GM23338 (cell line): Measurements from ENCODE around the gene TRIM27. TPM values are rescaled to one million over a fixed set of nuclear protein-coding genes. Genes with fewer than 3 reads are reported as not detected.

Source experiments
- ATAC-seq: fragments of 200-7000 bp; cut with Tn5 transposase; 3 replicates; pipeline ENCODE4 v1.9.1; 2020
- DNase-seq: peaks from one replicate; pipeline ENCODE4 v3.0.0-alpha.2; 2015; ENCODE audit warnings: low spot score
- H2AFZ ChIP-seq: fragments of 200-600 bp; sonication (generic); 2 replicates; pipeline ENCODE4 v1.8.0; 2016; ENCODE audit warnings: antibody characterized with exemption, mild to moderate bottlenecking, moderate library complexity
- H3F3A ChIP-seq: fragments of 200-600 bp; sonication (generic); replicated peaks from 2 replicates; pipeline ENCODE4 v1.8.0; 2017; ENCODE audit warnings: antibody characterized with exemption, mixed run types, low read depth
- H3K27ac ChIP-seq: fragments of 200-600 bp; sonication (generic); 2 replicates; pipeline ENCODE4 v1.6.1; 2016; ENCODE audit warnings: low read depth
- H3K27me3 ChIP-seq: fragments of 200-600 bp; sonication (generic); 2 replicates; pipeline ENCODE4 v1.8.0; 2016; ENCODE audit warnings: mild to moderate bottlenecking, mixed run types, moderate library complexity; ENCODE audit not compliant: insufficient read depth
- H3K36me3 ChIP-seq: fragments of 200-600 bp; sonication (generic); 2 replicates; pipeline ENCODE4 v1.8.0; 2016; ENCODE audit warnings: mild to moderate bottlenecking; ENCODE audit not compliant: insufficient read depth
- H3K4me1 ChIP-seq: fragments of 200-600 bp; sonication (generic); 2 replicates; pipeline ENCODE4 v1.8.0; 2016; ENCODE audit warnings: mild to moderate bottlenecking, moderate library complexity; ENCODE audit not compliant: insufficient read depth
- H3K4me2 ChIP-seq: fragments of 200-600 bp; sonication (generic); 2 replicates; pipeline ENCODE4 v1.7.1; 2017; ENCODE audit warnings: mixed run types
- H3K4me3 ChIP-seq: fragments of 200-600 bp; sonication (generic); 2 replicates; pipeline ENCODE4 v1.6.1; 2016; ENCODE audit warnings: mixed run types
- H3K79me2 ChIP-seq: fragments of 200-600 bp; sonication (generic); replicated peaks from 2 replicates; pipeline ENCODE4 v1.8.0; 2017; ENCODE audit warnings: mild to moderate bottlenecking; ENCODE audit not compliant: insufficient read depth
- H3K9me2 ChIP-seq: fragments of 200-600 bp; sonication (generic); 2 replicates; pipeline ENCODE4 v1.8.0; 2017; ENCODE audit not compliant: insufficient read depth
- H4K20me1 ChIP-seq: fragments of 200-600 bp; sonication (generic); replicated peaks from 2 replicates; pipeline ENCODE4 v1.8.0; 2017; ENCODE audit warnings: mild to moderate bottlenecking; ENCODE audit not compliant: insufficient read depth
- H3K27ac Mint-ChIP-seq: 2 replicates; pipeline ENCODE4 v1.8.0; 2020; ENCODE audit warnings: inconsistent platforms, mild to moderate bottlenecking, moderate library complexity, mixed read lengths
- H3K27me3 Mint-ChIP-seq: 3 replicates; pipeline ENCODE4 v1.8.0; 2022; ENCODE audit warnings: low read depth, mild to moderate bottlenecking, moderate library complexity, mixed read lengths, inconsistent platforms; ENCODE audit not compliant: insufficient read depth, poor library complexity
- H3K36me3 Mint-ChIP-seq: 3 replicates; pipeline ENCODE4 v1.8.0; 2021; ENCODE audit warnings: low read depth, mild to moderate bottlenecking, inconsistent platforms, moderate library complexity, mixed read lengths
- H3K4me1 Mint-ChIP-seq: 3 replicates; pipeline ENCODE4 v1.8.0; 2020; ENCODE audit warnings: mild to moderate bottlenecking, inconsistent platforms, mixed read lengths
- H3K4me3 Mint-ChIP-seq: 3 replicates; pipeline ENCODE4 v1.8.0; 2021; ENCODE audit warnings: moderate library complexity, mild to moderate bottlenecking, inconsistent platforms, mixed read lengths
- H3K9me3 Mint-ChIP-seq: 3 replicates; pipeline ENCODE4 v1.8.0; 2020; ENCODE audit warnings: moderate library complexity, mild to moderate bottlenecking, inconsistent platforms, mixed read lengths
- CREB1 ChIP-seq: fragments of 250-450 bp; sonication (Bioruptor Pico); IDR thresholded peaks from 2 replicates; pipeline ENCODE4 v1.5.0; 2020; ENCODE audit warnings: low read depth, mild to moderate bottlenecking, moderate library complexity
- EZH2 ChIP-seq: fragments of 200-600 bp; sonication (generic); IDR thresholded peaks from one replicate; pipeline ENCODE4 v1.8.0; 2017; ENCODE audit warnings: antibody characterized with exemption, mild to moderate bottlenecking, low read depth; ENCODE audit not compliant: unreplicated experiment
- EZH2phosphoT487 ChIP-seq: fragments of 200-600 bp; sonication (generic); IDR thresholded peaks from one replicate; pipeline ENCODE4 v1.8.1; 2018; ENCODE audit warnings: antibody characterized with exemption; ENCODE audit not compliant: unreplicated experiment
- JUNB ChIP-seq: IDR thresholded peaks from one replicate; pipeline ENCODE4 v1.6.1; 2016; ENCODE audit warnings: antibody characterized with exemption; ENCODE audit not compliant: unreplicated experiment
- NANOG ChIP-seq: IDR thresholded peaks from 2 replicates; pipeline ENCODE4 v1.6.1; 2016; ENCODE audit warnings: antibody characterized with exemption, borderline replicate concordance
- POLR2AphosphoS5 ChIP-seq: IDR thresholded peaks from 2 replicates; pipeline ENCODE4 v1.6.1; 2016; ENCODE audit warnings: antibody characterized with exemption, low read depth
- ZNF114 ChIP-seq: fragments of 250-450 bp; sonication (Bioruptor Pico); IDR thresholded peaks from 2 replicates; pipeline ENCODE4 v1.5.0; 2020; ENCODE audit warnings: mild to moderate bottlenecking, moderate library complexity
- polyA plus RNA-seq: library from polyadenylated mRNA; unstranded; fragments of >200 nt; fragmentation: Nextera tagmentation; extraction: Ambion mirVana; gene quantifications from 2 replicates; pipeline ENCODE4 v1.2.1, GENCODE V29; 2016
- total RNA-seq: library from RNA; depleted of rRNA; stranded (reverse); fragments of >200 nt; shearing (Covaris generic); gene quantifications from 2 replicates; pipeline ENCODE4 v1.2.3, GENCODE V29; 2014
- TF ChIP-seq, protein P1 (sequence below): IDR thresholded peaks from 2 replicates; pipeline ENCODE4 v1.6.1; 2016; ENCODE audit warnings: antibody characterized with exemption
- TF ChIP-seq, protein P2 (sequence below), 2 experiments: fragments of 200-600 bp in 1 of 2; sonication (generic) in 1 of 2; conservative IDR thresholded peaks; 2 replicates each; pipeline versions ENCODE4 v1.5.1 to v1.6.1; 2016 to 2017; ENCODE audit warnings: antibody characterized with exemption in 2 of 2, low read depth in 2 of 2, mild to moderate bottlenecking in 2 of 2, moderate library complexity in 1 of 2
- TF ChIP-seq, protein P3 (sequence below): fragments of 250-450 bp; sonication (Bioruptor Pico); IDR thresholded peaks from 2 replicates; pipeline ENCODE4 v1.5.0; 2020; ENCODE audit warnings: mild to moderate bottlenecking, moderate library complexity

The TRIM27 gene
- total and polyA plus RNA-seq, 2 experiments from 2014 or later, result 43.1 to 127 TPM

DNA sequence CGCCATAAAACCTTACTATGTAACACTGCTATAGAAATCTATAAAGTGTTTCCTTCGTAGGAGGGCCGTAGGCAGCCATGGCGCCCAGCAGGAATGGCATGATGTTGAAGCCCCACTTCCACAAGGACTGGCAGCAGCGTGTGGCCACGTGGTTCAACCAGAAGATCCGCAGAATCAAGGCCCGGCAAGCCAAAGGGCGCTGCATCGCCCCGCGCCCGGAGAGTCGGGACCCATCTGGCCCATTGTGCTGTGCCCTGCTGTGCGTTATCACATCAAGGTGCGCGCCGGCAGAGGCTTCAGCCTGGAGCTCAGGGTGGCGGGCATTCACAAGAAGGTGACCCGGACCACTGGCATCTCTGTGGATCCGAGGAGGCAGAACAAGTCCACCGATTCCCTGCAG lies 62.4 kb downstream of the TRIM27 start:
- TF ChIP-seq NANOG (no peak), ZNF114 (no peak), JUNB (no peak), POLR2AphosphoS5 (no peak), CREB1 (CRISPR knock-in tag) (no peak), EZH2phosphoT487 (no peak), EZH2 (no peak)
- TF ChIP-seq, protein P1, sequence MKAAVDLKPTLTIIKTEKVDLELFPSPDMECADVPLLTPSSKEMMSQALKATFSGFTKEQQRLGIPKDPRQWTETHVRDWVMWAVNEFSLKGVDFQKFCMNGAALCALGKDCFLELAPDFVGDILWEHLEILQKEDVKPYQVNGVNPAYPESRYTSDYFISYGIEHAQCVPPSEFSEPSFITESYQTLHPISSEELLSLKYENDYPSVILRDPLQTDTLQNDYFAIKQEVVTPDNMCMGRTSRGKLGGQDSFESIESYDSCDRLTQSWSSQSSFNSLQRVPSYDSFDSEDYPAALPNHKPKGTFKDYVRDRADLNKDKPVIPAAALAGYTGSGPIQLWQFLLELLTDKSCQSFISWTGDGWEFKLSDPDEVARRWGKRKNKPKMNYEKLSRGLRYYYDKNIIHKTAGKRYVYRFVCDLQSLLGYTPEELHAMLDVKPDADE, result no peak
- TF ChIP-seq, protein P2, sequence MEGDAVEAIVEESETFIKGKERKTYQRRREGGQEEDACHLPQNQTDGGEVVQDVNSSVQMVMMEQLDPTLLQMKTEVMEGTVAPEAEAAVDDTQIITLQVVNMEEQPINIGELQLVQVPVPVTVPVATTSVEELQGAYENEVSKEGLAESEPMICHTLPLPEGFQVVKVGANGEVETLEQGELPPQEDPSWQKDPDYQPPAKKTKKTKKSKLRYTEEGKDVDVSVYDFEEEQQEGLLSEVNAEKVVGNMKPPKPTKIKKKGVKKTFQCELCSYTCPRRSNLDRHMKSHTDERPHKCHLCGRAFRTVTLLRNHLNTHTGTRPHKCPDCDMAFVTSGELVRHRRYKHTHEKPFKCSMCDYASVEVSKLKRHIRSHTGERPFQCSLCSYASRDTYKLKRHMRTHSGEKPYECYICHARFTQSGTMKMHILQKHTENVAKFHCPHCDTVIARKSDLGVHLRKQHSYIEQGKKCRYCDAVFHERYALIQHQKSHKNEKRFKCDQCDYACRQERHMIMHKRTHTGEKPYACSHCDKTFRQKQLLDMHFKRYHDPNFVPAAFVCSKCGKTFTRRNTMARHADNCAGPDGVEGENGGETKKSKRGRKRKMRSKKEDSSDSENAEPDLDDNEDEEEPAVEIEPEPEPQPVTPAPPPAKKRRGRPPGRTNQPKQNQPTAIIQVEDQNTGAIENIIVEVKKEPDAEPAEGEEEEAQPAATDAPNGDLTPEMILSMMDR (conservative IDR thresholded peaks at IDR 0.05; ENCODE audit: low read depth in 2 of 2), result no peak
- TF ChIP-seq, protein P3, sequence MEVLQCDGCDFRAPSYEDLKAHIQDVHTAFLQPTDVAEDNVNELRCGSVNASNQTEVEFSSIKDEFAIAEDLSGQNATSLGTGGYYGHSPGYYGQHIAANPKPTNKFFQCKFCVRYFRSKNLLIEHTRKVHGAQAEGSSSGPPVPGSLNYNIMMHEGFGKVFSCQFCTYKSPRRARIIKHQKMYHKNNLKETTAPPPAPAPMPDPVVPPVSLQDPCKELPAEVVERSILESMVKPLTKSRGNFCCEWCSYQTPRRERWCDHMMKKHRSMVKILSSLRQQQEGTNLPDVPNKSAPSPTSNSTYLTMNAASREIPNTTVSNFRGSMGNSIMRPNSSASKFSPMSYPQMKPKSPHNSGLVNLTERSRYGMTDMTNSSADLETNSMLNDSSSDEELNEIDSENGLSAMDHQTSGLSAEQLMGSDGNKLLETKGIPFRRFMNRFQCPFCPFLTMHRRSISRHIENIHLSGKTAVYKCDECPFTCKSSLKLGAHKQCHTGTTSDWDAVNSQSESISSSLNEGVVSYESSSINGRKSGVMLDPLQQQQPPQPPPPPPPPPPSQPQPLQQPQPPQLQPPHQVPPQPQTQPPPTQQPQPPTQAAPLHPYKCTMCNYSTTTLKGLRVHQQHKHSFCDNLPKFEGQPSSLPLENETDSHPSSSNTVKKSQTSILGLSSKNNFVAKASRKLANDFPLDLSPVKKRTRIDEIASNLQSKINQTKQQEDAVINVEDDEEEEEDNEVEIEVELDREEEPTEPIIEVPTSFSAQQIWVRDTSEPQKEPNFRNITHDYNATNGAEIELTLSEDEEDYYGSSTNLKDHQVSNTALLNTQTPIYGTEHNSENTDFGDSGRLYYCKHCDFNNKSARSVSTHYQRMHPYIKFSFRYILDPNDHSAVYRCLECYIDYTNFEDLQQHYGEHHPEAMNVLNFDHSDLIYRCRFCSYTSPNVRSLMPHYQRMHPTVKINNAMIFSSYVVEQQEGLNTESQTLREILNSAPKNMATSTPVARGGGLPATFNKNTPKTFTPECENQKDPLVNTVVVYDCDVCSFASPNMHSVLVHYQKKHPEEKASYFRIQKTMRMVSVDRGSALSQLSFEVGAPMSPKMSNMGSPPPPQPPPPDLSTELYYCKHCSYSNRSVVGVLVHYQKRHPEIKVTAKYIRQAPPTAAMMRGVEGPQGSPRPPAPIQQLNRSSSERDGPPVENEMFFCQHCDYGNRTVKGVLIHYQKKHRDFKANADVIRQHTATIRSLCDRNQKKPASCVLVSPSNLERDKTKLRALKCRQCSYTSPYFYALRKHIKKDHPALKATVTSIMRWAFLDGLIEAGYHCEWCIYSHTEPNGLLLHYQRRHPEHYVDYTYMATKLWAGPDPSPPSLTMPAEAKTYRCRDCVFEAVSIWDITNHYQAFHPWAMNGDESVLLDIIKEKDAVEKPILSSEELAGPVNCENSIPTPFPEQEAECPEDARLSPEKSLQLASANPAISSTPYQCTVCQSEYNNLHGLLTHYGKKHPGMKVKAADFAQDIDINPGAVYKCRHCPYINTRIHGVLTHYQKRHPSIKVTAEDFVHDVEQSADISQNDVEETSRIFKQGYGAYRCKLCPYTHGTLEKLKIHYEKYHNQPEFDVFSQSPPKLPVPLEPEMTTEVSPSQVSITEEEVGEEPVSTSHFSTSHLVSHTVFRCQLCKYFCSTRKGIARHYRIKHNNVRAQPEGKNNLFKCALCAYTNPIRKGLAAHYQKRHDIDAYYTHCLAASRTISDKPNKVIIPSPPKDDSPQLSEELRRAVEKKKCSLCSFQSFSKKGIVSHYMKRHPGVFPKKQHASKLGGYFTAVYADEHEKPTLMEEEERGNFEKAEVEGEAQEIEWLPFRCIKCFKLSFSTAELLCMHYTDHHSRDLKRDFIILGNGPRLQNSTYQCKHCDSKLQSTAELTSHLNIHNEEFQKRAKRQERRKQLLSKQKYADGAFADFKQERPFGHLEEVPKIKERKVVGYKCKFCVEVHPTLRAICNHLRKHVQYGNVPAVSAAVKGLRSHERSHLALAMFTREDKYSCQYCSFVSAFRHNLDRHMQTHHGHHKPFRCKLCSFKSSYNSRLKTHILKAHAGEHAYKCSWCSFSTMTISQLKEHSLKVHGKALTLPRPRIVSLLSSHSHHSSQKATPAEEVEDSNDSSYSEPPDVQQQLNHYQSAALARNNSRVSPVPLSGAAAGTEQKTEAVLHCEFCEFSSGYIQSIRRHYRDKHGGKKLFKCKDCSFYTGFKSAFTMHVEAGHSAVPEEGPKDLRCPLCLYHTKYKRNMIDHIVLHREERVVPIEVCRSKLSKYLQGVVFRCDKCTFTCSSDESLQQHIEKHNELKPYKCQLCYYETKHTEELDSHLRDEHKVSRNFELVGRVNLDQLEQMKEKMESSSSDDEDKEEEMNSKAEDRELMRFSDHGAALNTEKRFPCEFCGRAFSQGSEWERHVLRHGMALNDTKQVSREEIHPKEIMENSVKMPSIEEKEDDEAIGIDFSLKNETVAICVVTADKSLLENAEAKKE, result no peak
- Histone ChIP-seq H2AFZ (no peak overlapping the region; the same call in 1 of the 2 replicates), H3K27me3 (peaks cover 14% of the 10 kb centered on the region), H3F3A (peaks cover 13% of the 10 kb centered on the region; the same call in 1 of the 2 replicates), H3K79me2 (no peaks in the 10 kb centered on the region), H3K4me1 (peaks cover 22% of the 10 kb centered on the region), H3K4me2 (no peak overlapping the region), H4K20me1 (no peaks in the 10 kb centered on the region), H3K9me2 (no peaks in the 10 kb centered on the region), H3K27ac (no peak overlapping the region), H3K36me3 (no peaks in the 10 kb centered on the region), H3K4me3 (no peak overlapping the region)
- H3K4me1 Mint-ChIP-seq, result peaks cover 14% of the 10 kb centered on the region
- H3K27me3 Mint-ChIP-seq, result peaks cover 21% of the 10 kb centered on the region
- no peak overlapping the region for H3K4me3 Mint-ChIP-seq
- H3K9me3 Mint-ChIP-seq, result peaks cover 22% of the 10 kb centered on the region
- H3K36me3 Mint-ChIP-seq, result peaks cover 15% of the 10 kb centered on the region; the same call in 2 of the 3 replicates
- DNase-seq (no peak), ATAC-seq (no peak)
- H3K27ac Mint-ChIP-seq, result no peak overlapping the region
